HepG2 (cell line): ENCODE data around the gene NELFCD. TPM values are rescaled to one million over a fixed set of nuclear protein-coding genes. Genes with fewer than 3 reads are reported as not detected.

Source experiments
- ATF7 ChIP-seq, 2 experiments: fragments of 450-650 bp in 1 of 2; sonication (generic) in 1 of 2; formaldehyde crosslinking in 1 of 2; IDR thresholded peaks; 2 replicates each; pipeline versions ENCODE4 v1.4.0 to v1.6.1; 2016 to 2020; ENCODE audit warnings: antibody characterized with exemption in 1 of 2, mild to moderate bottlenecking in 1 of 2, missing genetic modification reagents in 1 of 2
- CBX5 ChIP-seq: sonication (generic); formaldehyde crosslinking; IDR thresholded peaks from 2 replicates; pipeline ENCODE4 v1.4.0; 2020; ENCODE audit warnings: missing genetic modification reagents, borderline replicate concordance
- EZH2 ChIP-seq: conservative IDR thresholded peaks from 2 replicates; pipeline ENCODE4 v1.6.1; 2012; ENCODE audit warnings: mild to moderate bottlenecking, low read depth, low read length, moderate library complexity
- HINFP ChIP-seq: sonication (generic); formaldehyde crosslinking; IDR thresholded peaks from 2 replicates; pipeline ENCODE4 v1.4.0; 2020; ENCODE audit warnings: low read depth, mild to moderate bottlenecking, missing genetic modification reagents
- HNRNPH1 ChIP-seq: fragments of 200-400 bp; formaldehyde crosslinking; optimal IDR thresholded peaks from 2 replicates; pipeline ENCODE3; 2017; ENCODE audit warnings: mild to moderate bottlenecking, low read depth, low read length
- MTA1 ChIP-seq: sonication (generic); formaldehyde crosslinking; IDR thresholded peaks from 2 replicates; pipeline ENCODE4 v1.4.0; 2020; ENCODE audit warnings: missing genetic modification reagents, mild to moderate bottlenecking, borderline replicate concordance
- PATZ1 ChIP-seq: sonication (generic); formaldehyde crosslinking; IDR thresholded peaks from 2 replicates; pipeline ENCODE4 v1.4.0; 2020; ENCODE audit warnings: missing genetic modification reagents
- RXRB ChIP-seq: IDR thresholded peaks from 2 replicates; pipeline ENCODE4 v1.6.1; 2016; ENCODE audit warnings: borderline replicate concordance, missing genetic modification reagents, missing compliant biosample characterization
- SALL2 ChIP-seq: sonication (generic); formaldehyde crosslinking; IDR thresholded peaks from 2 replicates; pipeline ENCODE4 v1.8.1; 2023; ENCODE audit warnings: mild to moderate bottlenecking, missing genetic modification reagents, inconsistent platforms
- SKIL ChIP-seq: sonication (generic); formaldehyde crosslinking; IDR thresholded peaks from 2 replicates; pipeline ENCODE4 v1.8.0; 2022; ENCODE audit warnings: missing genetic modification reagents, mild to moderate bottlenecking, moderate library complexity, borderline replicate concordance
- SRSF4 ChIP-seq: fragments of 200-400 bp; formaldehyde crosslinking; IDR thresholded peaks from one replicate; pipeline ENCODE4 v1.6.1; 2018; ENCODE audit warnings: mild to moderate bottlenecking, low read depth, low read length, moderate library complexity; ENCODE audit not compliant: poor library complexity, severe bottlenecking
- ZBTB8A ChIP-seq: sonication (generic); formaldehyde crosslinking; IDR thresholded peaks from 2 replicates; pipeline ENCODE4 v1.4.0; 2020; ENCODE audit warnings: mild to moderate bottlenecking, low read depth, missing genetic modification reagents, borderline replicate concordance
- ZNF232 ChIP-seq: sonication (generic); formaldehyde crosslinking; IDR thresholded peaks from 2 replicates; pipeline ENCODE4 v1.4.0; 2020; ENCODE audit warnings: missing genetic modification reagents, borderline replicate concordance
- ZNF274 ChIP-seq: sonication (generic); formaldehyde crosslinking; IDR thresholded peaks from 2 replicates; pipeline ENCODE4 v1.5.1; 2020; ENCODE audit warnings: mild to moderate bottlenecking, missing genetic modification reagents
- ZNF414 ChIP-seq: sonication (generic); formaldehyde crosslinking; IDR thresholded peaks from 2 replicates; pipeline ENCODE4 v1.5.0; 2020; ENCODE audit warnings: missing genetic modification reagents
- polyA plus RNA-seq, 8 experiments: library from polyadenylated mRNA; depleted of rRNA in 3 of 8; stranded (reverse) in 7 of 8; unstranded in 1 of 8; fragments of >200 nt; fragmentation: Illumina TruSeq in 4 of 8; extraction: Trizol in 4 of 8; gene quantifications; 2 replicates each; pipeline versions ENCODE4 v1.2.1 to v1.2.3, GENCODE V29; 2011 to 2016; ENCODE audit warnings: low read depth in 4 of 8, missing spikeins in 1 of 8, mixed read lengths in 1 of 8; ENCODE audit not compliant: insufficient read depth in 1 of 8
- total RNA-seq, 5 experiments: library from RNA; depleted of rRNA; stranded (reverse); fragments of >200 nt; fragmentation: Illumina TruSeq; extraction: Trizol; gene quantifications; 2 replicates each; pipeline ENCODE4 v1.2.3, GENCODE V29; 2016; ENCODE audit warnings: low read depth in 1 of 5
- TF ChIP-seq, protein P1 (sequence below): sonication (generic); formaldehyde crosslinking; IDR thresholded peaks from 2 replicates; pipeline ENCODE4 v1.5.1; 2020; ENCODE audit warnings: mild to moderate bottlenecking, moderate library complexity, missing genetic modification reagents

Gene NELFCD
- total and polyA plus RNA-seq, 2 of the 13 experiments (the other 11 are each of a cell fraction or from before 2014, with no cell fraction given), result 159 to 203 TPM

- TF ChIP-seq ZNF414 (CRISPR knock-in tag) (peak; percentile 61; the same call in 1 of the 2 replicates), EZH2 (no peak), SKIL (peak; percentile 60; the same call in 1 of the 2 replicates), ZNF274 (no peak), SRSF4 (no peak), MTA1 (CRISPR knock-in tag) (peak; percentile 80; the same call in 1 of the 2 replicates), ZNF232 (no peak), RXRB (CRISPR knock-in tag) (peak; percentile 84), SALL2 (CRISPR knock-in tag) (no peak), PATZ1 (0 out of 2 replicates have a peak, but pooled peaks have one; percentile 21), HNRNPH1 (no peak), CBX5 (CRISPR knock-in tag) (no peak), ZBTB8A (CRISPR knock-in tag) (no peak), HINFP (CRISPR knock-in tag) (no peak), ATF7 (IDR thresholded peaks at IDR 0.05) (no peak), ATF7 (CRISPR knock-in tag; IDR thresholded peaks at IDR 0.05) (no peak)
- TF ChIP-seq, protein P1, sequence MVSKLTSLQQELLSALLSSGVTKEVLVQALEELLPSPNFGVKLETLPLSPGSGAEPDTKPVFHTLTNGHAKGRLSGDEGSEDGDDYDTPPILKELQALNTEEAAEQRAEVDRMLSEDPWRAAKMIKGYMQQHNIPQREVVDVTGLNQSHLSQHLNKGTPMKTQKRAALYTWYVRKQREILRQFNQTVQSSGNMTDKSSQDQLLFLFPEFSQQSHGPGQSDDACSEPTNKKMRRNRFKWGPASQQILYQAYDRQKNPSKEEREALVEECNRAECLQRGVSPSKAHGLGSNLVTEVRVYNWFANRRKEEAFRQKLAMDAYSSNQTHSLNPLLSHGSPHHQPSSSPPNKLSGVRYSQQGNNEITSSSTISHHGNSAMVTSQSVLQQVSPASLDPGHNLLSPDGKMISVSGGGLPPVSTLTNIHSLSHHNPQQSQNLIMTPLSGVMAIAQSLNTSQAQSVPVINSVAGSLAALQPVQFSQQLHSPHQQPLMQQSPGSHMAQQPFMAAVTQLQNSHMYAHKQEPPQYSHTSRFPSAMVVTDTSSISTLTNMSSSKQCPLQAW (CRISPR knock-in tag), result no peak
These were observed 25.3 kb downstream of the NELFCD start (continued) for GRCh38 chr20:59006167-59006863.
